Measurements from ENCODE around the gene IL4R.
"Not testable (repeated sequence)": the region's sequence is repeated elsewhere in the genome, so short reads cannot be mapped to it uniquely, and the experiment has no call there.

Gene IL4R

DNA sequence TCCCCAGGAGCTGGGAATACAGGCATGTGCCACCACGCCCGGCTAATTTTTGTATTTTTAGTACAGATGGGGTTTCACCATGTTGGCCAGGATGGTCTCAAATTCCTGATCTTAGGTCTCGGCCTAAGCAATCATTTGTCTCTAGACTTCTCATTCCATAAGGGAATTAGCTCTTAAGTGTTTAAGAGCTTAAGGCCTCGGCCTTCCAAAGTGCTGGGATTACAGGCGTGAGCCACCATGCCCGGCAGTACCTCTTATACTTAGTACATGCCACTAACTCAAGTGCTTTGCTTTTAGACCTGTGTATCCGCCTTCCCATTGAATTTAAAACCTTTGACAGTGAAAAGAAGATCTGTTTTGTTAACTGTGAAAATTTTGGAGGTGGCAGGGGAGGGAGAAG, 71.6 kb downstream of the IL4R start:
- DNase-seq = no peak

DNA sequence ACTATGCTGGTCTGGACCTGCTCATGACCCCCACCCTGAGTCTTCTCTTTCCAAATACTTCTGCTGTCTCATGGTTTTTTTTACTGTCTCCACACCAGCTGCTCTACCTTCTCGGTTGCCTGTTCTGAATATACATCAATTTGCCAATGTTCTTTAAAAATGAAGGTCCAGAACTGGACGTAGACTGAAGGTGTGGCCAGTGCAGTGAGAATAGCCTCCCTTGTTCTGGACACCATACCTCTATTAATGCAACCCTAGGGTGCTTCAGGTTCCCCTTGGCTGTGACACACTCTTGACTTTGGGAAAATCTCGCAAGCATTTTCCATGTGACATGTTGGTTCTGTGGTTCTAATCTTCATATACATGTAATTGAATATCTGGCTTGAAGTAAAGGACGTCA, 72.9 kb downstream of the IL4R start:
- DNase-seq = no peak

DNA sequence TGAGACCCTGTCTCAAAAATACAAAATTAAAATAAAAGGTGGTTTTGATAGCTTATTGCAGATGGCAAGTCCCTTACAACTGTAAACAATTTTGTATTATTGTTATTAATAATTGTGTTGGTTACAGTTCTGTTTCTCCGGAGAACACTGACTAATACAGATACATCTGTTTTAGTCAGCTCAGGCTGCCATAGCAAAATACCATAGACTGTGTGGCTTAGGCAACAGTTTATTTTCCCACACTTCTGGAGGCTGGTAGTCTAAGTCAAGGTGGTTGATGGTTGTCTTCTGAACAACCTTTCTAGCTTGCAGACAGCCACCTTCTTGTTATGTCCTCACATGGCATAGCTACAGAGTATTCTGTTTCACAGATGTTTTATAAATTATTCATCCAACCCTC, 74.0 kb downstream of the IL4R start:
- no peak for DNase-seq

DNA sequence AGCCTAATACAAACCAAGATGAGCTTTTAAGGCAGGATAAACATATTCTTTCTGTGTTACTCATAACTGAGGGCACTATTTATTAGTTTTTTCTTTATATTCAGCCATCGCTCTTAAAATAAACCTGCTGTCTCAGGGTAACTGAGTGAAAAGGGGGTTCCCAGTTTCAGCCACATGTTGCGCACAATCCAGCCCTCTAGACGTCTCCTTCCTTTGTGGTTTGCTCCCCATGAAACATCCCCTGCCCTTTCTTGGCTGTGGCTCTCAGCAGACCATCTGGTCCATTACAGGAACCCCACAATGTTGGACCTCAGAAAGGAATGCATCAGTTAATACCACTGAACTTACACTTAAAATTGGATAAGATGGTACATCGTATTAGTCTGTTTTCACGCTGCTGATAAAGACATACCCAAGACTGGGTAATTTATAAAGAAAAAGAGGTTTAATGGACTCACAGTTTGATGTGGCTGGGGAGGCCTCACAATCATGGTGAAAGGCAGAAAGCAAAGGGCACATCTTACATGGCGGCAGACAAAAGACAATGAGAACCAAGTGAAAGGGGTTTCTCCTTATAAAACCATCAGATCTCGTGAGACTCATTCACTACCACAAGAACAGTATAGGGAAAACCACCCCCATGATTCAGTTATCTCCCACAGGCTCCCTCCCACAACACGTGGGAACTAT, 75.6 kb downstream of the IL4R start:
- no peak for DNase-seq

DNA sequence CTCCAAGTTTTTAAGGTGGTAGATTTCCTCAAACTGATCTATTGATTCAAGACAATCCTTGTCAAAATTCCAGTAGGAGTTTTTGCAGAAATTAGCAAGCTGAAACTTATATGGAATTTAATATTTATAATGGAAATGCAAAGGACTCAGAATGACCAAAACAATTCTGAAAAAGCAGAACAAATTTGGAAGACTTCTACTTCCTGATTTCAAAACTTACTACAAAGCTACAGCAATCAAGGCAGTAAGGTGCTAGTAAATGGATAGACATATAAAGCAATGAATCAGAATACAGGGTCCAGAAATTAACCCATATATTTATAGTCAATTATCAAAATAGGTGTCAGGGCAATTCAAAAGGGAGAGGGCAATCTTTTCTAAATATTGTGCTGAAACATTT, 76.4 kb downstream of the IL4R start:
- DNase-seq = peak; percentile 60

DNA sequence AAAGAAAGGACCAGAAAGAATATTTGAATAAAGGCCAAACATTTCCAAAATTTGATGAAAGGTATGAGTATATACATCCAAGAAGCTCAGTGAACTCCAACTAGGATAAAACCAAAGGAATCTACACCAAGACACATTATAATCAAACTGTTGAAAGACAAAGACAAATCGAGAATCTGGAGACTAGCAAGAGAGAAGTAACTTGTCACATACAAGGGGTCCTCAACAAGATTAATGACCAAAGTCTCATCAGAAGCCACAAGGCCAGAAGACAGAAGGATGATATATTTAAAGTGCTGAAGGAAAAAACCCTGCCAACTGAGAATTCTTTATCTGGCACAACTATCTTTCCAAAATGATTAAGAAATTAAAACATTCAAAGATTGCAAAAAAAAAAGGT, 78.9 kb downstream of the IL4R start:
- DNase-seq = no peak

DNA sequence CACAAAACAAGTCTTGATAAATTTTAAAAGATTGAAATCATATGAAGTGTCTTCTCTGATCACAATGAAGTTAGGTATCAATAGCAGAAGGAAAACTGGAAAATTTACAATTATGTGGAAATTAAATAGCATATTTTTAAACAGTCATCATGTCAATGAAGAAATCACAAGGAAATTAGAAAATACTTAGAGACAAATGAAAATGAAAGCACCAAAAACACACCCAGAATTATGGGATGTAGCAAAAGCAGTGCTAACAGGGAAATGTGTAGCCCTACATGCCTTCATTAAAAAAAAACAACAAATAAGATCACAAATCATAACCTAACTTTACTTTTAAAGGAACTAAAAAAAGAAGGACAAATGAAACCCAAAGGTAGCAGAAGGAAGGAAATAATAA, 80.7 kb downstream of the IL4R start:
- DNase-seq = no peak

DNA sequence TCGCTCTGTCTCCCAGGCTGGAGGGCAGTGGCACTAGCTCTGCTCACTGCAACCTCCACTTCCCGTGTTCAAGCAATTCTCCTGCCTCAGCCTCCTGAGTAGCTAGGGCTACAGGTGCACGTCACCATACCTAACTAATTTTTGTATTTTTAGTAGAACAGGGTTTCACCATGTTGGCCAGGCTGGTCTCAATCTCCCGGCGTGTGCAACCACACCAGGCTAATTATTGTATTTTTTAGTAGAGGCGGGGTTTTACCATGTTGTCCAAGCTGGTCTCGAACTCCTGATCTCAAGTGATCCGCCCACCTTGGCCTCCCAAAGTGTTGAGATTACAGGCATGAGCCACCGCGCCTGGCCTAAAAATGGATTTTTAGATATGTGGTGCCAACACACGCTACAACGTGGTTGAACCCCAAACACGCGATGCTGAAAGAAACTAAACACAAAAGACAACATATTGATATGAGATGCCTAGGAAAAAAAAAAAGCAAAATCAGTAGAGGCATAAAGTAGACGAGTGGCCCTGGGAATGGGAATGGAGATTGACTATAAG, 84.6 kb downstream of the IL4R start:
- DNase-seq = not testable (repeated sequence)

DNA sequence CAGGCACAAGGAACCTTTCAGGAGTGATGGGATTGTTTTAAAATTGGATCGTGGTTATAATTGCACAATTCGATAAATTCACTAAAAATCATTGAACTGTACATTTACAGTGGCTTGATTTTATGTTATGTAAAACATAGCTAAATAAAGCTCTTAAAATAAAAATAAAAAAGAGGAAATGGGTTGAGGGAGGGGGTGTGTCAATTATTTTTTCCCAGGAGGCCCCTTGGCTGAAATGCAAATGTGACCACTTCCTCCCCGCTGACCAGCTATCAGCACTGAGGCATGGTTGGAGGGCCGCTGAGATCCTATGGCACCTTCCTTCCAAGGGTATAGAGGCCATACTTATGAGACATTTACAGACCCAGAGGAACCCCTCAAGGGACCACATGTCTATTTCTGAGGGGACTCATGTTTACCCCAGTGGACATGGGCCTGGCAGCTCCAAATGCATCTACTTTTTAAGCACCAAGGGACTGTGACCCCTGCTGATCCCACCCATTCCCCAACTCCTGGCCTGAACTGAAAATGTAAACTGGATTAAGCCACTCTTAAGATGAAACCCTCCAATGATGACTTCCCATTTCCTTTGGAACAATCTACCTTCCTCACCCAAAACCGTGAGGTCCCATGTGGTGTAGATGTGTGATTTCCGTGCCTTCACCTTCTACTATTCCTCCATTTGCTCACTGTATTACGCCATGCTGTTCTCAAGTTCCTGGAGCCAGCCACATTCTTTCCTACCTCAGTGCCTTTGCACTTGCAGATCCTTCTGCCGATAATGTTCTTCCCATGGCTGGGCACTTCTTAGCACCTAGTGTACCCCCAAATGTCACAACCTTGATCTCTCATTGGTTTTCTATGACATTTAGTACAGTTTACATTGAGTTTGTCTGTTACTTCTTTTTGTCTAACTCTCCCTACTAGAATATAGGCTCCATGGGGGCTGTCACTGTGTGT, 85.4 kb downstream of the IL4R start:
- DNase-seq = peak; percentile 87

DNA sequence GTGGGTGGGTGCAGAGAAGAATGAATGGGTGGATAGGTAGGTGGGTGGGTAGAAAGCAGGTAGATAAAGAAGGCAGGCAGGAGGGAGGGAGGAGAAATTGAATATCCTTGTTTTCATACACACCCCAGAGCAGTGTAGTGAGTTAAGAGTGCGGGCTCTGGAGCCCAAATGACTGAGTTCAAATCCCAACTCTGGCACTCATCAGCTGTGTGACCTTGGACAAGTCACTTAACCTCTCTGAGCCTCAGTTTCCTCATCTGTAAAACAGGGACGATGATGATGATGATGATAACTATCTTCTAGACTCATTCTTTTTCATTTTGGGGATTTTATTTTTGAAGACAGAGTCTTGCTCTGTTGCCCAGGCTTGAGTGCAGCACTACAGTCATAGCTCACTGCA, 86.2 kb downstream of the IL4R start:
- DNase-seq = no peak

DNA sequence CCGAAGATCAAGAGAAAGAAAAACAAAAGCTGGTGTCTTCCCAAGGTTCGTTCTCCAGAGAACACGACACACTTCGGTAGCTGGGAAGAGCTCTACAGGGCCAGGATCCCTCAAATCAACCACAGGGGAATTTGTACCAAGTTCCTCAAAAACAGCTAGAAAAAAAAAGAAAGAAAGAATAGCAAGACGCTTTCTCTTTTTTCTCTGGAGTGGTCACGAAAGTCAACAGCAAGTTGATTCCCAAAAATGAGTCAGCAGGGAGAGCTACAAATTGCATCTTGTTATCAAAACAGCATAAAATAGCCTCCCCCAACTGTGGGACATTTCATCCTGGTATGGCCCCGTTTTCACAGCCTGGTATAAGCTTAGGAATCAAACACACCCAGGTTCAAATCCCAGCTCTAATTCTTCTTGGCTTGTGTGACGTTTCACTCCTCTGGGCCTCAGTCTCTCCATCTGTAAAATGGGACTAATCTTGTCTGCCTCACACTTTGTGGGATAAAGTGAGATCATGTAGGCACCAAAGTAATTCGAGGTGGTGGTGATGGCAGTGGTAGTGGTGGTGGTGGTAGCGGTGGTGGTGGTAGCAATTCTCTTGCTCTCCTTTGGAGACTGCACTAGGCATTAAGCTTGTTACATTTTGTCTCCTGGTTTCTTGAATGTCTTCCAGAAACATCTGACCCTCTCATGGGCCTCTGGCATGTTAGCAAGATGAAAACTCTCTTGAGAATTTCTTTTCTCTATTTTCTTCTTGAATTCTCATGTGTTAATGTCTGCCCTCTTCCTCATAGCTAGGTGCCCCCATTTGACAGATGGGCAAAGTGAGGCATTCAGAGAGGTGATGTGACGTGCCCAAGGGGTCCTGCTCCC, 87.2 kb downstream of the IL4R start:
- DNase-seq = peak; percentile 80

DNA sequence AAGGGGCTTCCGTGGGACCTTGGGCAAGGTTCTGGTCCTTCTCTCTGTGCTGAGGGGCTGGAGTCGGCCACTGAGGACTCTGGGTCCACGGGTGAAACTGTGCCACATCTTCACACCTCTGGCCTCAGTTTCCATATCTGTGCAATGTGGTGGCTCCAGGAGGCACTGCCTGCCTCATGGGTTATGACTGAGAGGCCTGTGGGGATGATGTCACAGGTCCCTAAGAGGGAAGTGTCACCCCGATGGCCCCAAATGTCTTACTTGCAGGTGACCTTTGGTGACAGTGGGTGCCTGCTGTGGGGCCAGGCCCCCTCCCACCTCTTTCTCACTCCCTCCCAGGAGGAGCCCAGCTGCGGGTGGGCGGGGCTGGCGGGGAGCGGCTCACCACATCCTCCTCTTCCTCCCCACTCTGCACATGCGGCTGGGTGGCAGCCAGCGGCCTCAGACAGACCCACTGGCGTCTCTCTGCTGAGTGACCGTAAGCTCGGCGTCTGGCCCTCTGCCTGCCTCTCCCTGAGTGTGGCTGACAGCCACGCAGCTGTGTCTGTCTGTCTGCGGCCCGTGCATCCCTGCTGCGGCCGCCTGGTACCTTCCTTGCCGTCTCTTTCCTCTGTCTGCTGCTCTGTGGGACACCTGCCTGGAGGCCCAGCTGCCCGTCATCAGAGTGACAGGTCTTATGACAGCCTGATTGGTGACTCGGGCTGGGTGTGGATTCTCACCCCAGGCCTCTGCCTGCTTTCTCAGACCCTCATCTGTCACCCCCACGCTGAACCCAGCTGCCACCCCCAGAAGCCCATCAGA, 88.2 kb downstream of the IL4R start, which contains the start of gene IL21R:
IL21R (plus strand) TSS at position 407 of the 801 bp plus-strand sequence. CDS start 27,898 bp downstream, outside the sequence.
- DNase-seq = peak; percentile 91

DNA sequence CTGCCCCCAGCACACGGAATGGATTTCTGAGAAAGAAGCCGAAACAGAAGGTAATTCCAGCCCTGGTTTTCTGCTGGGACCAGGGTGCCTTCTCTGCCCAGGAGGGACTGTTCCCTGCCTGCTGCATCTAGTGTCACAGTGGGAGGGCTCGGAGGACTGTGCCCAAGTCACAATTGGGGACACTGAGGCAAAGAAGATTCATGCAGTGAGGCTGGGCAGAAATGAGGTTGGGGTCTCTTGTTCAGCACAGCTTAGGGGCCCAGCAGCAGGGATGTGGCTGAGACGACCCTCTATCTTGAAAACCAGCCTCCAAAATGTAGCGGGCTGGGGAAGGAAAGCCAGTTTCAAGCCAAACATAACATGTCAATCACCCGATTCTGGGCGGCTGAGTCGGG, 88.8 kb downstream of the IL4R start:
- no peak for DNase-seq

DNA sequence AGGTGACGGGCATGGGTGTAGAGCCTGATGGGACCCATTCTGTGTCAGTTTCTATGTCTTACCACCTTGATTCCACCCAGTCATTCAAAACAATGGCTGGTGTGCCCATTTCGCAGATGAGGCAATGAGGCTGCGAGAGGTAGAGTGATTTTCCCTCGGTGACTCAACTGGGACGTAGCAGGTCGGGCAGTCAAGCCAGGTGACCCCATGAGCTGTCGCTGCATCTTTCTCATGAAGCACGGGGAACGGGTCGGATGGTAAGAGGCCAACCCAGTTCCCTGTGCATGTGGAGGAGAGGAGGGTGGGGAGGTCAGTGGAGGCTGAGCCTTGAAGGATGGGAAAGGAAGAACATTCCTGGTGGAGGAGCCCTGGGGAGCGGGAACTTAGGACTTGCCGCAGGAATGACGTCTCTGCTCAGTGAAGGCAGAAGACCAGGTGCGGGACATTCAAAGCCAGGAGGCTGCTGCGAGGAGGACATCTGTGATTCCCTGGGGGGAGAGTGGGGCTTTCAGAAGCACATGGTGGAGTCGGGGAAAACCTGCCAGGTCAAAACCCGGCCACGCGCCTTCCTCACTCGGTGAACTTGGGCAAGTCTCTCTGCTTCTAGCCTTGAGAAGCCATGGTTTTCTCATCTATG, 89.3 kb downstream of the IL4R start:
- no peak for DNase-seq

DNA sequence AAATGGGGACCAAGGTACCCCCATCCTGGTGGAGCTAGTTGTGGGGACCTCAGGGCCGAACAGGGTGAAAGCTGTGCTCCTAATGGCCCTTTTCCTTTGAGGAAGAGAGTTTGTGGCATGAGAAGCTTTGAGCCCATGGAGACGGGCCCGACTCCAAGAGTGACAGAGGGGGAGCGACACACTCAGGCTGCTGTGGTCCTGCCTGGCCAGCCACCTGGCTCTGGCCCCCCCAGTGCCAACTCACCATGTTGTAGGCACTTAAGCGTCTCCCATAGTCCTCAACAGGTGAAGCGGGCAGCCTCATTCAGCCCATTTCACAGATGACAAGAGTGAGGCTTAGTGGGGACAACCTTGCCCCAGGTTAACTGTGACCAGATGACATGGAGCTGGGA, 89.8 kb downstream of the IL4R start:
- DNase-seq = no peak

DNA sequence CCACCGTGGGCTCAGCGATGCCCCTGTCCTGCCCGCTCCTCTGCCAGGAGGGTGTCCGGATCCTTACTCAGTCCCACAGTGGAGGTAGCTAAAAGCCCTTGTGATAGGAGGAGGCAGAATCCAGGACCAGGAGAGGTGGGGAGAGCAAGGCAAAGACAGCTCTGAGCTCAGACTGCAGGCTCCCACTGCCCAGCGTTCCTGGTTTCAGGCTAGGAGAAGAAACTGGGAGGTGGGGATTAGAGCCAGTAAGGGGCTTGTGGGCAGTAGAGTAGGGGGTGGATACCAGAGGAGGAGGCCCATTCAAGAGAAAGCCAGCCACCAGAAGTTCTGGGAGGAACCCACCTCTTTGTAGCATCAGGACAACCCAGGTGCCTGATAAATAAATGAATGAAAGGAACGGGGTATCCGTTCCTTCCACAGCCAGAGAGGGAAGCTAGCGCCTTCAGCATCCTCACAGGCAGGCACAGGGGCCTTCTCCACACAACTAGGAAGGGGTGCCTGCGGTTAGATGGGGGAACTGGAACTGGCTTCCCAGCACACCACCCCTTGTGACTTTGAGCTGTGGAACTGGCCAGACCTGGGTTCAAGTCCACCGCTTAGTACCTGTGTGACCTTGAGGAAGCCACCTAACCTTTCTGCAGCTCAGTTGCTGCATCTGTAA, 90.5 kb downstream of the IL4R start:
- peak; percentile 38 for DNase-seq

DNA sequence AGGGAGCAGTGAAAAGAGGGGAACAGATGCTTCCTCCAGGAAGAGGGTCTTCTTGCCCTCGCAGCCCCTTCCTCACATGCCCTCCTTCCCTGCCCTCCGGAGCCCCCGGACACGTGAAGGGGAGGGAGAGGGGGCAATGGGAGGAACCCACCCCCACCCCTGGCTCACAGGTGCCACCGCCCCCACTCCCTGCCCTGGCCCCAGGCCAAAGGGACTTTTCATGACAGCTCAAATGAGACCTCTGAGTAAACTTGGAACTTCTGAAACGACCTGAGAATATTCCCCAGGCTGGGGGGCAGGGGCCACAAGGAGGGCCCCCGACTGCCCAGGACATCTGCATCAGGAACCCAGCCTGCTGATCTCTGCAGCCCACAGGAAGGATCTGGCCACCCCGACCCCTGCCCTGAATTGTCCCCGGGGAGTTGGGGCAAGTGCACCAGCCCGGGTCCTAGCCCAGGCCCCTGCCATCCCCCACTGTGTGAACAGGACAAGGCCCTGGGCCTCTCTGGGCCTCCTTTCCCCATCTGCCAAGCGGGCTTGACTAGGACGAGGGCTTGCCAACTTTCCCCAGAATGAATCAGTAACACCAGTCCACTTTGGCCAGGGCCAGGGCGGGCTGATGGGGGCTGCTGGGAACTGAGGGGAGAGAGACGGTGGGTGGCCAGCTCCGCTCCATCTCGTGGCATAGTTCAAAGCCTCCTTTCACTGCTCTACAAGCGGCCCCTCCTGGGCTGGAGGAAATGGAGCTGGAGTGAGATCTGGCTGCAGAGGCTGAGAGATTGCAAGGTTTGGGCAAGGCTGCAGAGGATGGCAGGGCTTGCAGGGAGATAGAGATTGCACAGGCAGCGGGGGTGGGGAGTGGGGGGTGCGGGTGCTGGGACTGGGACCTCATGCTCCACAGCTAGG, 92.0 kb downstream of the IL4R start:
- DNase-seq = no peak

DNA sequence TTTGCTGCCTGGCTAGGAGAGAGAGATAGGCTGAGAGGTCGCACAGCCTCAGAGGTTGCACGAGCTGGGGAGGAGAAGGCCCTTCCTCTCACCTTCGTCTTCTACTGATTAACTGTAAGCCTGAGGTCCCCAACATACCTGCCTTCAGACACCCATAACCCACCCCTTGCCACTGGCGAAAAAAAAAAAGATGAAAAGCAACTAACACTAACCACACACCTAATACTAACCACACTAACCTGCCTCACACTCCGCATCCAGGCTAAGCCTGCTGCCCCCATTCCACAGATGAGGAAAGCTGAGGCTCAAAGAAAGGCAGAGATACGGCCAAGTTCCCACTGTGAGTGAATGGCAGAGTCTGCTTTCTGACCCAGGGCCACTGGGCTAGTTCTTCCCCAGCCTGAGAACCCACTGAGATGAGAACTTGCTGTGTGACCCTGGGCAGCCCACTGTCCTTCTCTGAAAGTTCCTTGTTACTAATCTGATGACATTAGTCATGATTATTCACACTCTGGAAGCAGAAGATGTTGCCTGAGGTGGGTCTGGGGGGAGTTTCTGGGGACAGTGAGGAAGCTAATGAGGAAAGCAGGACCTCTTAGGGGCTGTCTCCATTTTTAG, 92.8 kb downstream of the IL4R start:
- DNase-seq = no peak

DNA sequence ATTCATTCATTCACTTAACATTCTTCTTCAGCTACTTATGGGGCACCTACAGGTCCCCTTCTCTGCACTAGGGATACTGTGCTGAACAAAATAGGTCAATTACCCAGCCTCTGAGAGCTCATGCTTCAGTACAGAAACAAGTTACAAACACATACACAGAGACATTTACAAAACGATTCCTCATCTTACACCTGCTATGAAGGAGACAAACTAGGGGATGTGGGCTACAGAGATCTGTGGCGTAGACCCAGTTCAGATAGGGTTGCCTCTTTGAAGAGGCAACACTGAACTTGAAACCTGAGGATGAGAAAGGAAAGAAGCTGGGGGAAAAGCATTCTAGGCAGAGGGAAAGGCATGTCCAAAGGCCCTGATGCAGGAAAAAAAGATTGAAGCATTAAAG, 93.4 kb downstream of the IL4R start:
- DNase-seq = no peak
